ENCODE results near the gene MTURN. TPM values are rescaled to one million over a fixed set of nuclear protein-coding genes. Genes with fewer than 3 reads are reported as not detected.

MTURN gene
- total RNA-seq, 4 donors from 2014 or later = 32.0 to 86.3 (median 44.0) TPM

- no peaks in the 10 kb centered on the region for H3K27me3 ChIP-seq
- intact Hi-C loops (cut with DNase I) = no loop called here
- no peaks in the 10 kb centered on the region for H3K9me3 ChIP-seq
- no peak for TF ChIP-seq CTCF (IDR thresholded peaks at IDR 0.05)
- TF ChIP-seq POLR2A (IDR thresholded peaks at IDR 0.05) = no peak
- no peak for DNase-seq
- H3K4me3 ChIP-seq (replicated peaks in 1 of 3) = no peak overlapping the region
- 95 to 98% methylated on average over 5 of the region's 5 CpGs for WGBS, 2 donors
- no peak overlapping the region for H3K27ac ChIP-seq
- H3K4me1 ChIP-seq = no peaks in the 10 kb centered on the region
- no peaks in the 10 kb centered on the region for H3K36me3 ChIP-seq
These were observed 22.6 kb upstream of the MTURN start for GRCh38 chr7:30112103-30112713.

- intact Hi-C loops (cut with DNase I) = no loop called here
- no peak overlapping the region for H3K27ac ChIP-seq
These were observed 21.6 kb upstream of the MTURN start for GRCh38 chr7:30113144-30113543.

GRCh38 chr7:30114536-30115238 is 20.1 kb upstream of the MTURN start:
- no peak for TF ChIP-seq CTCF (IDR thresholded peaks at IDR 0.05)
- TF ChIP-seq POLR2A (IDR thresholded peaks at IDR 0.05) = no peak
- Histone ChIP-seq H3K4me1 (no peaks in the 10 kb centered on the region), H3K4me3 (replicated peaks in 1 of 3) (no peak overlapping the region), H3K27ac (no peak overlapping the region), H3K36me3 (no peaks in the 10 kb centered on the region), H3K27me3 (no peaks in the 10 kb centered on the region), H3K9me3 (no peaks in the 10 kb centered on the region)
- no peak for DNase-seq
- WGBS, 2 donors = 71 to 77% methylated on average over 3 of the region's 3 CpGs
- intact Hi-C loops (cut with DNase I) = no loop called here

More at GRCh38 chr7:30113144-30113543, 21.6 kb upstream of the MTURN start:
- Histone ChIP-seq H3K9me3 (no peaks in the 10 kb centered on the region), H3K4me1 (no peaks in the 10 kb centered on the region), H3K36me3 (no peaks in the 10 kb centered on the region), H3K27me3 (no peaks in the 10 kb centered on the region), H3K4me3 (replicated peaks in 1 of 3) (no peak overlapping the region)
- no peak for TF ChIP-seq CTCF (IDR thresholded peaks at IDR 0.05)
- TF ChIP-seq POLR2A (IDR thresholded peaks at IDR 0.05) = no peak
- no peak for DNase-seq

GRCh38 chr7:30115709-30116297 is 19.0 kb upstream of the MTURN start:
- 87 to 89% methylated on average over 34 of the region's 34 CpGs for WGBS, 2 donors
- TF ChIP-seq CTCF (IDR thresholded peaks at IDR 0.05) (no peak), POLR2A (IDR thresholded peaks at IDR 0.05) (no peak)
- Histone ChIP-seq H3K27ac (no peak overlapping the region), H3K9me3 (no peaks in the 10 kb centered on the region), H3K4me1 (no peaks in the 10 kb centered on the region), H3K4me3 (replicated peaks in 1 of 3) (no peak overlapping the region), H3K27me3 (no peaks in the 10 kb centered on the region), H3K36me3 (no peaks in the 10 kb centered on the region)
- intact Hi-C loops (cut with DNase I) = no loop called here
- no peak for DNase-seq

- Histone ChIP-seq H3K36me3 (no peaks in the 10 kb centered on the region), H3K27me3 (no peaks in the 10 kb centered on the region), H3K4me1 (no peaks in the 10 kb centered on the region), H3K9me3 (no peaks in the 10 kb centered on the region), H3K4me3 (replicated peaks in 1 of 3) (no peak overlapping the region), H3K27ac (no peak overlapping the region)
- TF ChIP-seq POLR2A (IDR thresholded peaks at IDR 0.05) = no peak
- TF ChIP-seq CTCF (IDR thresholded peaks at IDR 0.05) = no peak
- DNase-seq = no peak
- WGBS, 2 donors = 71 to 72% methylated on average over 6 of the region's 6 CpGs
- intact Hi-C loops (cut with DNase I) = no loop called here
These were observed 18.0 kb upstream of the MTURN start for GRCh38 chr7:30116771-30117170.

All from thyroid gland (tissue), 4 donors.